ENCODE measurements around the gene SLC8A2. TPM values are rescaled to one million over a fixed set of nuclear protein-coding genes. Genes with fewer than 3 reads are reported as not detected.
A peak's percentile ranks its signal among the peaks of the same experiment; 100 is the strongest.
"Not testable (repeated sequence)": the region's sequence is repeated elsewhere in the genome, so short reads cannot be mapped to it uniquely, and the experiment has no call there.

SLC8A2 gene
- total and polyA plus RNA-seq, 9 donors = 0.04 to 0.49 (median 0.24) TPM

DNA sequence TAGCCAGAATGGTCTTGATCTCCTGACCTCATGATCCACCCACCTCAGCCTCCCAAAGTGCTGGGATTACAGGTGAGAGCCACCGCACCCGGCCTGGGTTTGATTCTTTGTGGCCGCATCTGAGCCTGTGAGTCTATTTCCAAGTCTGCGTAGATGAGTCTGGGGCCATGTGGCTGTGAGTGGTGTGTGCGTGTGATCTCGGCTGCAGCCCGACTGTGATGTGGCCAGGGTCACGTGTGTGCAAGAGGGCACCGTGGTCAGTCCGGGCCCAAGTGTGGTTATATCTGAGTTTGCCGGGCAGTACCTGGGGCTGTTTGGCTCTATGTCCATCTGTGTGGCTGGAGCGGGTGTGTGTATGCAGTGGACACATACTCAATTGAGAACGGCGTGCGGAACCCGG, 57.8 kb downstream of the SLC8A2 start:
- peaks cover 37% of the 10 kb centered on the region for H3K27me3 ChIP-seq (ENCODE audit: control insufficient read depth, insufficient read depth, low read length)
- WGBS (ENCODE audit: insufficient coverage) = 91% methylated on average over 10 of the region's 16 CpGs

DNA sequence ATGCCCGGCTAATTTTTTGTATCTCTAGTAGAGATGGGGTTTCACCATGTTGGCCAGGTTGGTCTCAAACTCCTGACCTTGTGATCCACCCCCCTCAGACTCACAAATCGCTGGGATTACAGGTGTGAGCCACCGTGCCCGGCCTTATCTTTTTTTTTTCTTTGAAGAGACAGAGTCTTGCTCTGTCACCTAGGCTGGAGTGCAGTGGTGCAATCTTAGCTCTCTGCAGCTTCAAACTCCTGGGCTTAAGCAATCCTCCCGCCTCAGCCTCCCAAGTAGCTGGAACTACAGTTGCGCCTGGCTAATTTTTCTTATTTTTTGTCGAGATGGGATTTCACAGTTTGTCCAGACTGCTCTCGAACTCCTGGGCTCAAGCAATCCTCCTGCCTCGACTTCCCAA, 60.0 kb downstream of the SLC8A2 start:
- peaks cover 20% of the 10 kb centered on the region for H3K27me3 ChIP-seq (ENCODE audit: control insufficient read depth, insufficient read depth, low read length)
- H3K36me3 ChIP-seq (ENCODE audit: control insufficient read depth, insufficient read depth, low read length); H3K4me3 ChIP-seq (ENCODE audit: low read length); H3K9me3 ChIP-seq (replicated peaks; ENCODE audit: control insufficient read depth, low read depth, low read length); H3K4me1 ChIP-seq (ENCODE audit: control insufficient read depth, insufficient read depth, low read length); DNase-seq; H3K27ac ChIP-seq (ENCODE audit: low read length): not testable (repeated sequence)
- WGBS (ENCODE audit: insufficient coverage) = 82% methylated on average over 8 of the region's 9 CpGs

More for the DNA sequence above, 57.8 kb downstream of the SLC8A2 start:
- peaks cover 4% of the 10 kb centered on the region for H3K36me3 ChIP-seq (ENCODE audit: control insufficient read depth, insufficient read depth, low read length)
- no peak for DNase-seq
- peaks cover 7% of the 10 kb centered on the region for H3K4me1 ChIP-seq (ENCODE audit: control insufficient read depth, insufficient read depth, low read length)
- no peak overlapping the region for H3K27ac ChIP-seq (ENCODE audit: low read length)
- H3K9me3 ChIP-seq (replicated peaks; ENCODE audit: control insufficient read depth, low read depth, low read length) = no peaks in the 10 kb centered on the region
- H3K4me3 ChIP-seq (ENCODE audit: low read length) = no peak overlapping the region

DNA sequence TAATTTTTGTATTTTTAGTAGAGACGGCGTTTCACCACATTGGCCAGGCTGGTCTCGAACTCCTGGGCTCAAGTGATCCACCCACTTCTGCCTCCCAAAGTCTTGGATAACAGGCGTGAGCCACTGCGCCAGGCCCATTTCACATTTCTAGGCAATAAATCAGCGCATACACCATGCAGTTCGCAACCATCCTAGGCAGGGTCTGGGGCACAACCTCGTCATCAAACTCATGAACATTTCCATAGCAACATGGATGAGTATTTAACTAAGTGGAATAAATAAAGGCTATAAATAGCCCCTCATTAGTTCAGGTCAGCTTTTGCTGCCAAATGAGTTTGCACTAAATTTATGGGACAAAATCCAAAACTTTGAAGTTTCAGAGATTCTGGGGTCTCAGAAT, 60.6 kb downstream of the SLC8A2 start:
- 81% methylated on average over 2 of the region's 8 CpGs for WGBS (ENCODE audit: insufficient coverage)
- Histone ChIP-seq H3K27ac (ENCODE audit: low read length) (no peak overlapping the region), H3K4me3 (ENCODE audit: low read length) (no peak overlapping the region), H3K36me3 (ENCODE audit: control insufficient read depth, insufficient read depth, low read length) (peaks cover 4% of the 10 kb centered on the region), H3K4me1 (ENCODE audit: control insufficient read depth, insufficient read depth, low read length) (no peaks in the 10 kb centered on the region), H3K27me3 (ENCODE audit: control insufficient read depth, insufficient read depth, low read length) (peaks cover 20% of the 10 kb centered on the region), H3K9me3 (replicated peaks; ENCODE audit: control insufficient read depth, low read depth, low read length) (no peaks in the 10 kb centered on the region)
- DNase-seq = no peak

DNA sequence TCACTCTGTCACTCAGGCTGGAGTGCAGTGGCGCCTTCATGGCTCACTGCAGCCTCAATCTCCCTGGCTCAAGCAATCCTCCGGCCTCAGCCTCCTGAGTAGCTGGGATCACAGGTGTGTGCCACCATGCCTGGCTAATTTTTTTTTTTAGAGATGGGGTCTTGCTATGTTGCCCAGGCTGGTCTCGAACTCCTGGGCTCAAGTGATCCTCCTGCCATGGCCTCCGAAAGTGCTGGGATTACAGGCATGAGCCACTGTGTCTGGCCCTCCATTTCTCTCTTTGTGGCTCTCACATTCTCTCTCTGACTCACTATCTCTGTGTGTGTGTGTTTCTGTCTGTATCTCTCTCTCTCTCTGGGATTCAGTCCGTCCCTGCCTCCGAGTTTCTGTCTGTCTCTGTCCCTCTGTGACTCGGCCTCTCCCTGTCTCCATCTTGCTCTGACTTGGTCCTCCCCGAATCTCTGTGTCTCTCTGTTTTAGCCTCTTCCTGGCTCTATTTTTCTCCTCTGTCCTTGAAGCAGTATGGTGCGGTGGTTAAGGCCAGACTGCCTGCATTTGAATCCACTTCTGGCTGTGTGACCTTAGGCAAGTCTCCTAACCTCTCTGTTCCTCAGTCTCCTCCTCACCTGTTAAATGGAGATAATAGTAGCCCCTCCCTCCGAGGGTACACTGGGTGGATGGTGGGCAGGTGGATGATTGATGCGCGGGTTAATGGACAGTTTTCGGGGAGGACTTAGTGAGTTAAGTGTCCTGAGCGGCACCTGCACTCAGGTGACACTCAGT, 63.3 kb downstream of the SLC8A2 start:
- H3K9me3 ChIP-seq (replicated peaks; ENCODE audit: control insufficient read depth, low read depth, low read length) = no peaks in the 10 kb centered on the region
- 84% methylated on average over 9 of the region's 14 CpGs for WGBS (ENCODE audit: insufficient coverage)
- no peak overlapping the region for H3K27ac ChIP-seq (ENCODE audit: low read length)
- no peaks in the 10 kb centered on the region for H3K4me1 ChIP-seq (ENCODE audit: control insufficient read depth, insufficient read depth, low read length)
- no peak for DNase-seq
- no peaks in the 10 kb centered on the region for H3K36me3 ChIP-seq (ENCODE audit: control insufficient read depth, insufficient read depth, low read length)
- no peak overlapping the region for H3K4me3 ChIP-seq (ENCODE audit: low read length)
- H3K27me3 ChIP-seq (ENCODE audit: control insufficient read depth, insufficient read depth, low read length) = peaks cover 12% of the 10 kb centered on the region

DNA sequence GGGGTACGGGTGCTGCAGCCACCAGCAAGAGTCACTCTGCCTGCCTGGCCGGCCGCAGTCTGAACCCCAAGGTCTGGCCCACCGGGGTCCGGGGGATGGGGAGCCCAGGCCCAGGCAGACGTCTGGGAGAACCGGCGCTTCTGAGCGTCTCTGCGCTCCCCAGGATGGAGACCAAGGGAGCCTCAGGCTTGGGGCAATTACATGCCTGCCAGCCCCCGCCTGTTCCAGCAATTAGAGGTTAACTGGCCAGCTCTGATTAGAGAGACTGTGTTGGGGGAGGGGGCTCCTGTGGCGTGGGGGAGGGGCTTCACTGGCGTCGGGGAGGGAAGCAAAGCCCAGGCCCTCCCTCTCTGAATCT, 64.3 kb downstream of the SLC8A2 start:
- no peak for DNase-seq
- Histone ChIP-seq H3K9me3 (replicated peaks; ENCODE audit: control insufficient read depth, low read depth, low read length) (no peaks in the 10 kb centered on the region), H3K36me3 (ENCODE audit: control insufficient read depth, insufficient read depth, low read length) (no peaks in the 10 kb centered on the region), H3K27me3 (ENCODE audit: control insufficient read depth, insufficient read depth, low read length) (peaks cover 12% of the 10 kb centered on the region), H3K4me1 (ENCODE audit: control insufficient read depth, insufficient read depth, low read length) (no peaks in the 10 kb centered on the region), H3K4me3 (ENCODE audit: low read length) (no peak overlapping the region), H3K27ac (ENCODE audit: low read length) (no peak overlapping the region)
- WGBS (ENCODE audit: insufficient coverage) = 10% methylated on average over 10 of the region's 14 CpGs

DNA sequence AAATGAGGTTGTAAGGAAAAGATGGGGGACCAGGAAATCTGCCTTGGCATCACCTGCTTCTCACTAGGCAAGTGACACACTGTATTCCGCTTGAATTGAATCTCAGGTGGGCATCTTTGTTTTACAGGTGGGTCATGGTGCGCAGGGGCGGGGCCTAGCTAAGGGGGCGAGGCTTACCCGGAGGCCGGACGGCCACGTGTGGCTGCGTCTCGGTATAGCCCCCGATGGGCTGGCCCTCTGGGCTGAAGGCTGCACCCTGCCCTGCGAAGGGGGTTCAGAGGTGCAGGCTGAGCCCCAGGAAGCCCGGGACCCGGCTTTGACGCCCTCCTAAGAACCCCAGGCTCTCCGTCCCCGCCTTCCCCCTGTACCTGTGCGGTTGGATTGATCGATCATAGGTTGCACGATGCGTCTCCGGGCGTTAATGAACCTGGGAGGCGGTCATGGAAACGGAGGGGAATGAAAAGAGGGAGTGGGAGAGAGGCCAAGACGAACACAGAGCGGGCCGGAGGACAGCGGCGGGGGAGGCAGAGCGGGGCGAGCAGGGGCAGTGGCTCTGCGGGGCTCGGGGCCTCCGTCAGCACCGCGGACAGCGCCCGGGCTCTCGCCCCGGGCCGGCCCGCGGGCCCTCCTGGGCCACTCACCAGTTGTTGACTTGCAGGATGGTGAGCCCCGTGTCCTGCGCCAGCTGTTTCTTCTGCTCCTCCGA, 64.8 kb downstream of the SLC8A2 start:
- Histone ChIP-seq H3K36me3 (ENCODE audit: control insufficient read depth, insufficient read depth, low read length) (no peaks in the 10 kb centered on the region), H3K27ac (ENCODE audit: low read length) (no peak overlapping the region), H3K4me3 (ENCODE audit: low read length) (no peak overlapping the region), H3K9me3 (replicated peaks; ENCODE audit: control insufficient read depth, low read depth, low read length) (no peaks in the 10 kb centered on the region), H3K27me3 (ENCODE audit: control insufficient read depth, insufficient read depth, low read length) (peaks cover 12% of the 10 kb centered on the region), H3K4me1 (ENCODE audit: control insufficient read depth, insufficient read depth, low read length) (no peaks in the 10 kb centered on the region)
- peak; percentile 34 for DNase-seq
- WGBS (ENCODE audit: insufficient coverage) = 5% methylated on average over 34 of the region's 47 CpGs

DNA sequence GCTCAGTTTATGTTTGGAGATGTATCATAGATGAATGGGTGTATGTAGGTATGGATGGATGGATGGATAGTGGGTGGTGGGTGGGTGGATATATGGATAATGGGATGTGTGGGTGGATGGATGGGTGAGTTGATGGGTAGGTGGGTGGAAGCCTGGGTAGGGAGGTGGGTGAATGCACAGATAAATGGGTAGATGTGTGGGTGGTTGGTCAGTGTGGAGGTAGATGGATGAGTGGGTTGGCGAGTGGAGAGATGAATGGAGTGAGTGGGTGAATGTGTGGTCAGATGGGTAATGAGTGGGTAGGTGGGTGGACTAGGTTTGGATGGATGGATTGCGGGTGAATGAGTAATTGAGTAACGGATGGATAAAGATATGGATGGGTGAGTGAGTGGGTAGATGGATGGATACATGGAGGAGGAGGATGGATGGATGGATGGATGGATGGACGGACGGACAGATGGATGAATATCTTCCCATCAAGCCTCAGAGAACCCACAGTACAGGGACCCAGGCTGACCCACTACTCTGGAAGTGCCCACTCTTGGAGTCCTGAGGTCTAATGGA, 65.8 kb downstream of the SLC8A2 start:
- no peaks in the 10 kb centered on the region for H3K9me3 ChIP-seq (replicated peaks; ENCODE audit: control insufficient read depth, low read depth, low read length)
- H3K36me3 ChIP-seq (ENCODE audit: control insufficient read depth, insufficient read depth, low read length) = no peaks in the 10 kb centered on the region
- H3K27me3 ChIP-seq (ENCODE audit: control insufficient read depth, insufficient read depth, low read length) = peaks cover 12% of the 10 kb centered on the region
- H3K27ac ChIP-seq (ENCODE audit: low read length) = no peak overlapping the region
- no peaks in the 10 kb centered on the region for H3K4me1 ChIP-seq (ENCODE audit: control insufficient read depth, insufficient read depth, low read length)
- DNase-seq = no peak
- WGBS (ENCODE audit: insufficient coverage) = 100% methylated on average over 3 of the region's 5 CpGs
- no peak overlapping the region for H3K4me3 ChIP-seq (ENCODE audit: low read length)

DNA sequence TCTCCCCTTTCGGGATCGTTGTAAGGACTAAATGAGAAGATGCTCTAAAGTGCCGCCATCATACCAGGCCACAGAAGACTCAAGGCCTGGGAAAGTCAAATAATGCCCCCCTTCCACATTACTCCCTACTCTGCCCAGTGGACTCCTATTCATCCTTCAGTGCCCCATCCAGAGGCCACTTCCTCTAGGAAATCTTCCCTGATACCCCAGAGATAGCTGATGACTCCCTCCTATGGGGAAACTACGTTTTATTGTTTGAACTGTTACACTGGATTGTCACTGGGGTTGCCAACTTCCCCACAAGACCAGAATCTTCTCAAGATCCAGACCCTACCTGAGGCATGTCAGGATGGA, 66.5 kb downstream of the SLC8A2 start:
- H3K4me1 ChIP-seq (ENCODE audit: control insufficient read depth, insufficient read depth, low read length) = no peaks in the 10 kb centered on the region
- WGBS (ENCODE audit: insufficient coverage) = no CpG with 5 or more reads among the region's 4 CpGs
- H3K27me3 ChIP-seq (ENCODE audit: control insufficient read depth, insufficient read depth, low read length) = peaks cover 12% of the 10 kb centered on the region
- no peak overlapping the region for H3K4me3 ChIP-seq (ENCODE audit: low read length)
- no peak overlapping the region for H3K27ac ChIP-seq (ENCODE audit: low read length)
- H3K36me3 ChIP-seq (ENCODE audit: control insufficient read depth, insufficient read depth, low read length) = no peaks in the 10 kb centered on the region
- no peaks in the 10 kb centered on the region for H3K9me3 ChIP-seq (replicated peaks; ENCODE audit: control insufficient read depth, low read depth, low read length)
- no peak for DNase-seq

DNA sequence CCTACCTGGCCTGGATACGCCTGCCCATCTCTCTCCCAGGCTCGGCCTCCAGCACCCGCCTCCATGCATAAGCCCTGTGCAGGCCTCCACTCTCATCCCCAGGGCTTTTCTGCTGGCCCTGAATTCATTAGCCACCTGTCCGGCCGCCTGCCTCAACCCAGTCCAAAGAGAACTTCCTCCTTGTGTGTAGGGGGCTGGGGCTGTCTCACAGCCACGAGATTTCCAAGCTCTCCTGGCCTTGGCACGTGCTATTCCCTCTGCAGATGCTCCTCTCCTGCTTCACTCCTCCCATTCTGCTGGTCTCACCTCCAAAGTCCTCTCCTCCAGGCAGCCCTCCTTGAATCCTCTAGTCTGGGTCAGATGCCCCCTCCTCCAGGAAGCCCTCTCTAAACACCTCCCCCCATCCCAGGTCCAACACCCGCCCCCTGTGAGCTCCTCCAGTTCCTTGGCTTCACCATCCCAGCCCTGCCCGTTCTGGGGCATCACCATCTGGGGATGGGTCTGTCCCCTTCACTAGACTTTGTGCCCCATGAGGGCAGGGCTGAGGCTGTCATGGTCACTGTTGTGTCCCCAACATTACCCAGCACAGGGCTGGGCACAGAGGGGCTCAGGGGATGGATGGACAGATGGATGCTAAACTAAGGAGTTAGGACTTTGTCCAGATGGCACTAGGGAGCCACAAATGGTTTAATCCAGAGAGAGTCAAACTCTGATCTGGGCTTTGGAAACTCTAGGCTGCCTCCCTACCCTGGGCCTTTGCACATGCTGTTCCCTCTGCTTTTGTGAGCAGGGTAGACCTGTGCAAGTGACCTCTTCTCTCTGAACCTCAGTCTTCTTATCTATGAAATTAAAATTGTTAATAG, 67.1 kb downstream of the SLC8A2 start:
- no peak overlapping the region for H3K4me3 ChIP-seq (ENCODE audit: low read length)
- no peaks in the 10 kb centered on the region for H3K4me1 ChIP-seq (ENCODE audit: control insufficient read depth, insufficient read depth, low read length)
- no peak for DNase-seq
- peaks cover 13% of the 10 kb centered on the region for H3K27me3 ChIP-seq (ENCODE audit: control insufficient read depth, insufficient read depth, low read length)
- H3K27ac ChIP-seq (ENCODE audit: low read length) = no peak overlapping the region
- WGBS (ENCODE audit: insufficient coverage) = 51% methylated on average over 6 of the region's 9 CpGs
- H3K9me3 ChIP-seq (replicated peaks; ENCODE audit: control insufficient read depth, low read depth, low read length) = no peaks in the 10 kb centered on the region
- no peaks in the 10 kb centered on the region for H3K36me3 ChIP-seq (ENCODE audit: control insufficient read depth, insufficient read depth, low read length)

DNA sequence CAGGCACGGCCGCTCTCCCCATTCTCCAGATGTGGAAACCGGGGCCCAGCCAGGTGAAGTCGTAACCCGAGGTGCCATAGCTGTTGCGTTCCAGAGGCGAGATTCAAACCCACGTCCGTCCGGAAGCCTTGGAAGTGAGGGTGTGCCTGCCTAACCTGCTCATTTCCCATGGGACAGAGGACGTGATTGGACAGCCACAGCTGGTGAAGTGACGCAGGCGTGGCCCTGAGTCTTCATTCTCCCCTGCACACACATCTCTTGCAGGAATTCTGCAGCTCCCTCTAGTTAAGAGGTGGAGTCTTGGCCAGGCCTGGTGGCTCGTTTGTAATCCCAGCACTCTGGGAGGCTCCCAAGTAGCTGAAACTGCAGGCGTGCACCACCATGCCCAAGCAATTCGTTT, 69.2 kb downstream of the SLC8A2 start:
- H3K36me3 ChIP-seq (ENCODE audit: control insufficient read depth, insufficient read depth, low read length) = no peaks in the 10 kb centered on the region
- H3K9me3 ChIP-seq (replicated peaks; ENCODE audit: control insufficient read depth, low read depth, low read length) = no peaks in the 10 kb centered on the region
- DNase-seq = no peak
- WGBS (ENCODE audit: insufficient coverage) = 80% methylated on average over 10 of the region's 16 CpGs
- H3K4me1 ChIP-seq (ENCODE audit: control insufficient read depth, insufficient read depth, low read length) = no peaks in the 10 kb centered on the region
- H3K27ac ChIP-seq (ENCODE audit: low read length) = no peak overlapping the region
- no peak overlapping the region for H3K4me3 ChIP-seq (ENCODE audit: low read length)
- peaks cover 20% of the 10 kb centered on the region for H3K27me3 ChIP-seq (ENCODE audit: control insufficient read depth, insufficient read depth, low read length)

All from muscle of leg (tissue), 11 donors.